CD4-positive, alpha-beta T cell treated with Interferon alpha-2 for 1 hour (primary cell): ENCODE data around the gene UVRAG.
A peak's percentile ranks its signal among the peaks of the same experiment; 100 is the strongest.
"Not testable (repeated sequence)": the region's sequence is repeated elsewhere in the genome, so short reads cannot be mapped to it uniquely, and the experiment has no call there.

Source experiments
- DNase-seq, 2 donors: peaks; one replicate each; pipeline ENCODE4 v3.0.0-alpha.2; 2020 to 2022

UVRAG gene

GRCh38 chr11:75850787-75851186 lies 35.8 kb downstream of the UVRAG start:
- no peak for DNase-seq

GRCh38 chr11:75851203-75851602 lies 36.2 kb downstream of the UVRAG start:
- DNase-seq, result no peak

GRCh38 chr11:75852406-75853017 lies 37.5 kb downstream of the UVRAG start:
- no peak for DNase-seq

GRCh38 chr11:75853563-75853962 lies 38.6 kb downstream of the UVRAG start:
- not testable (repeated sequence) for DNase-seq

GRCh38 chr11:75853971-75854370 lies 39.0 kb downstream of the UVRAG start:
- no peak for DNase-seq

- DNase-seq, result no peak
Observed at GRCh38 chr11:75855206-75855605, 40.2 kb downstream of the UVRAG start.

GRCh38 chr11:75856912-75857311 lies 41.9 kb downstream of the UVRAG start:
- DNase-seq, result no peak

- DNase-seq, result no peak
Observed at GRCh38 chr11:75858042-75858441, 43.0 kb downstream of the UVRAG start.

GRCh38 chr11:75858613-75859012 lies 43.6 kb downstream of the UVRAG start:
- no peak for DNase-seq

- no peak for DNase-seq
Observed at GRCh38 chr11:75859614-75860013, 44.6 kb downstream of the UVRAG start.

GRCh38 chr11:75862437-75862836 lies 47.4 kb downstream of the UVRAG start:
- DNase-seq, result no peak

GRCh38 chr11:75867778-75868374 lies 52.9 kb downstream of the UVRAG start:
- peak; percentile 12 to 69 for DNase-seq

GRCh38 chr11:75868990-75869389 lies 54.0 kb downstream of the UVRAG start:
- no peak for DNase-seq

GRCh38 chr11:75869661-75870455 lies 54.8 kb downstream of the UVRAG start:
- DNase-seq, result no peak

- DNase-seq, result no peak
Observed at GRCh38 chr11:75872887-75873416, 57.9 kb downstream of the UVRAG start.

GRCh38 chr11:75873417-75874221 lies 58.6 kb downstream of the UVRAG start:
- DNase-seq, result peak; percentile 7 to 10

GRCh38 chr11:75874684-75875341 lies 59.8 kb downstream of the UVRAG start:
- DNase-seq, result no peak

- DNase-seq, result not testable (repeated sequence)
Observed at GRCh38 chr11:75877327-75877726, 62.3 kb downstream of the UVRAG start.

GRCh38 chr11:75877931-75878330 lies 62.9 kb downstream of the UVRAG start:
- not testable (repeated sequence) for DNase-seq

GRCh38 chr11:75878933-75879332 lies 63.9 kb downstream of the UVRAG start:
- no peak for DNase-seq

GRCh38 chr11:75879737-75880136 lies 64.7 kb downstream of the UVRAG start:
- no peak for DNase-seq

GRCh38 chr11:75880343-75880742 lies 65.3 kb downstream of the UVRAG start:
- DNase-seq, result not testable (repeated sequence)
